ENCODE measurements around the gene SYTL5.

The SYTL5 gene

DNA sequence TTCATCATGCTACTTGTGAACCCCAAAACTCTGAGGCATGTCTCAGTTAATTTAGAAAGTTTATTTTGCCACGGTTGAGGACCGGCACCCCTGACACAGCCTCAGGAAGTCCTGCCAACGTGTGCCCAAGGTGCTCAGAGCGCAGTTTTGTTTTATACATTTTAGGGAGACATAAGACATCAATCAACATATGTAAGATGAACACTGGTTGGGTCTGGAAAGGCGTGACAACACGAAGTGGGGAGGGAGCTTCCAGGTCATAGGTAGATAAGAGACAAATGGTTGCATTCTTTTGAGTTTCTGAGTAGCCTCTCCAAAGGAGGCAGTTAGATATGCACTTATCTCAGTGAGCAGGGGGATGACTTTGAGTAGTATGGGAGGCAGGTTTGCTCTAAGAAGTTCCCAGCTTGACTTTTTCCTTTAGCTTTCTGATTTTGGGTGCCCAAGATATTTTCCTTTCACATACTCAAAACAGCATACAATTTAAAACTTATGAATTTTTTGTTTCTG is 98.9 kb downstream of the SYTL5 start:
- no peak overlapping the region for H3K27ac ChIP-seq
- TF ChIP-seq, protein P1, sequence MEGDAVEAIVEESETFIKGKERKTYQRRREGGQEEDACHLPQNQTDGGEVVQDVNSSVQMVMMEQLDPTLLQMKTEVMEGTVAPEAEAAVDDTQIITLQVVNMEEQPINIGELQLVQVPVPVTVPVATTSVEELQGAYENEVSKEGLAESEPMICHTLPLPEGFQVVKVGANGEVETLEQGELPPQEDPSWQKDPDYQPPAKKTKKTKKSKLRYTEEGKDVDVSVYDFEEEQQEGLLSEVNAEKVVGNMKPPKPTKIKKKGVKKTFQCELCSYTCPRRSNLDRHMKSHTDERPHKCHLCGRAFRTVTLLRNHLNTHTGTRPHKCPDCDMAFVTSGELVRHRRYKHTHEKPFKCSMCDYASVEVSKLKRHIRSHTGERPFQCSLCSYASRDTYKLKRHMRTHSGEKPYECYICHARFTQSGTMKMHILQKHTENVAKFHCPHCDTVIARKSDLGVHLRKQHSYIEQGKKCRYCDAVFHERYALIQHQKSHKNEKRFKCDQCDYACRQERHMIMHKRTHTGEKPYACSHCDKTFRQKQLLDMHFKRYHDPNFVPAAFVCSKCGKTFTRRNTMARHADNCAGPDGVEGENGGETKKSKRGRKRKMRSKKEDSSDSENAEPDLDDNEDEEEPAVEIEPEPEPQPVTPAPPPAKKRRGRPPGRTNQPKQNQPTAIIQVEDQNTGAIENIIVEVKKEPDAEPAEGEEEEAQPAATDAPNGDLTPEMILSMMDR (conservative IDR thresholded peaks at IDR 0.05) = no peak

DNA sequence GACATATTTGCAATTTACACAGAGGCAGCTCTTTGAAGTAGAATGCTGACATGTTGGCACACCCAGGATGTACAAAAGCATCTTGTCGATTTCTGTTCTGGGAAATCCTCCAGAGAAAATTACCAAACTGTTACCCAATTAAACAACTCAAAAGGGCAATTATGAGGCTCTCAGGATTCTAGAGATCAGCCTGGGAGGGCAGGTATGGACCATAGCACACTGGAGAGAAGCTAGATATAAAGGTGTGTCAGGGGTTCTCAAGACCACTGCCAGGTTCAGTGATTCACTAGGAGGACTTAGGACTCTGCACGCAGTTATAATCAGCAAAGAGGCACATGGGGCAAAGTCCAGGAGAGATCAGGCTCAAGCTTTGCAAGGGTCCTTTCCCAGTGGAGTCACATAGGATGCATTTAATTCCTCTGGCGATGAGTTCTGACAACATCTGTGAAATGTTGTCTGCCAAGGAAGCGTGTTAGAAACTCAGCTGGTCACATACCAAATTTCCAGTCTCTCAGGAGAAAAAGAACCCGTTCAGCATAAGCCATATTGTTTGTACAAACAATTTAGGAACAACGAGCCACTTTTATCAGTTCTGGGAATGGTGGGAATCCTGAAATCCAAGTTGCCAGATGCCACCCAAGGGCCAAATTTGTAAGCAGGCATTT is 100.8 kb downstream of the SYTL5 start:
- TF ChIP-seq, protein P1 (conservative IDR thresholded peaks at IDR 0.05) = no peak
- H3K27ac ChIP-seq = no peak overlapping the region

DNA sequence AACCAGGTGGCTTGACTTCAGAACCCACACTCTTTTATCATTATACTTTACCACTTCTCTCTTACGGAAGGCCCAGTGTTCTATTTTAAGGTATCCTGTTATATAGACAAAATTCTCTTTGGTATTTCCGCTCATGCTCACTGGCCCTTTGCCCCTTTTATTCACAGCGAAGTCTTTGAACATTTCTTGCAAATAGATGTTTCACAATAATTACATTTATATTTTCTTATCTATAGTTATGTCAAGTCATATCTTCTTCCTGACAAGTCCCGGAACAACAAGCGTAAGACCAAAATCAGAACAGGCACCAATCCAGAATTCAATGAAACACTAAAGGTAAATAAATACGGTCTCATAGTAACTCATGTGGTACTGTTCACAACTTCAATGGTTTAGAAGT is 102.0 kb downstream of the SYTL5 start:
- H3K27ac ChIP-seq = no peak overlapping the region
- TF ChIP-seq, protein P1 (conservative IDR thresholded peaks at IDR 0.05) = no peak

DNA sequence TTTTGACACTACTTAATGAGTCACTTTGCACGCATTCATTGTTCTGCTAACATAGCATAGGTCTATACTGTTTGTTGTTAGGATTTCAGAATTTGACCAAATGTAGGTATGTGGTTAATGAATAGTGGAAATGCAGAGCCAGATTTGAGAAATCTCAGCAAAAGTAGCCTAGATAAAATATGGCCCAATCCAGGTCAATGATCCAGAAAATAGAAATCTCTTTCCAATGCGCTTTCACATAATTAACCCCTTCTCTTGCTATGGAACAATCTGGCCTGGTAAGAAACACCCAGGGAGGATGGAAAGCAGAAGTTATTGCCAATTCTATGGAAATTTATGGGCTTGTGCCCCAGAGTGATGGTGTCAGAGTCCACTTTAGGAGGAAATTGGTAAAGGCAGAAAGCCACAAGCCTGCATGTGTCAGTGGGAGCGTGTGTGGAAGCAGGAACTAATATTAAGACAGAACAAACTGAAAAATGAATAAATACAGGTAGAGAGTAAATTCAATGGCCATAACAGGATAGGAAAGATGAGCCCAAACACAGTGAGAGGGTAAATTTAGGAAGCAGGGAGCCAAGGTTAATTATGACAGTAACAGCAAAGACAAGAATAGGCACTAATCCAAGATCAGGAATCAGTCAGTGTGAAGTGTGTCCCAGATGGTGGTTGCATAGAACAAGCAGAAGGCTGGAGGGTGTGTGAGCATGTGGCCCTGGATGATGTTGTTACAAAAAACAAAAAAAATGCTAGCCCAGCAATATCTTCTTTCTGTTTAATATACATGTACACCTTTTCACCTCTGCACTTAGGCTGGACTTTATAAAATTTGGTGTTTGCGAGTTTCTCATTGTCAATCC is 102.9 kb downstream of the SYTL5 start:
- no peak overlapping the region for H3K27ac ChIP-seq
- TF ChIP-seq, protein P1 (conservative IDR thresholded peaks at IDR 0.05) = no peak

DNA sequence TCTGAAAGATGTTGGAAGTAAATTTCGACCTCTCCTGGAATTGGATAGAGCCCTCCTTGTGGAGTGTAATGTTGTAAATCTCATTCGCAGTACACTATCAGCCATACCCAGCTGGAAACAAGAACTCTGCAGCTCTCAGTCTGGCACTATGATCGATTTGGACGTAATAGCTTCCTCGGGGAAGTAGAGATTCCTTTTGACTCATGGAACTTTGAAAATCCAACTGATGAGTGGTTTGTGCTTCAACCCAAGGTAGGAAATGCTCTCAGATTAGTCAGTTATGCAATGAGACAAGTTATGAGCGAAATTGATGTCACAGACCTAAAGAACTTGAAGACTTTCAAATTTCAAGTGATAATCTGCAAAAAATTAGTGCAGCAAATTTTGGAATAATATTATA is 103.9 kb downstream of the SYTL5 start:
- TF ChIP-seq, protein P1 (conservative IDR thresholded peaks at IDR 0.05) = no peak
- no peak overlapping the region for H3K27ac ChIP-seq

DNA sequence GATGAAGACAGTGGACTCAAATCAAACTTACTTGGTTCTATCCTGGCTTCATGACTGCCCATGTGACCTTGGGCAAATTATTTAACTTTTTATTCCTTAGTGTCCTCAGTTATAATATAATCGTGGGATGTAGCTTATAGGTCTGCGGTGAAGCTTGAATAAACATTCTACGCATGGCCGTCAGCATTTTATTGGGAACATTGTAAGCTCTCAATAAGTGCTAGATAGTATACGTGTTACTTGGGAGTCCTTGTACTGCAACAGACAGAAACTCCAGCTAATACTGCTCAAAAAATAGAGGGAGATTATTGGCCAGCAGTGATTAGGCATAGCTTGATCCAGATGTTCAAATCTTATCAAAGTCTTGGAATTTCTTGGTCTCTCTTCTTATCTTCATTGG is 104.8 kb downstream of the SYTL5 start:
- TF ChIP-seq, protein P1 (conservative IDR thresholded peaks at IDR 0.05) = no peak
- H3K27ac ChIP-seq = no peak overlapping the region

DNA sequence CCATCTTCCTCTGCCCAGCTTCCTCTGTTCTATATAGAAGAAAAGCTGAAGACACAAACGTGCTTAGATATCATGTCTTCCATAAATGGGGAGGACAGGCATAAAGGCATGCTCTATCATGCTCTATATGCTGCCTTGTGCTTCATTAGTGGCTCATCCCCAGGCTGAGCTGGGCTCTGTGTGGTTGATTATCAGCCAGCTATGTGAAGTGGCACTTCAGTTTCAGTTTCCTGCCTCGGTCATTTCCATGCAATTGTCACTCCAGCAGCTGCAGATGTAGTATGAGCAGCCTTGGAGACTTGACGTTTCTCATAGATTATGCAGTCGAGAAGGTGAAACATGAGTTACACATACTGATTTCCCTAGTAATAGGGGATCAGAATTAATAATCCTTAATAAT is 106.2 kb downstream of the SYTL5 start:
- H3K27ac ChIP-seq = no peak overlapping the region
- TF ChIP-seq, protein P1 (conservative IDR thresholded peaks at IDR 0.05) = no peak

Measured in VCaP (cell line).